ENCODE measurements around the gene SEMA3D. TPM values are rescaled to one million over a fixed set of nuclear protein-coding genes. Genes with fewer than 3 reads are reported as not detected.

SEMA3D gene
- total RNA-seq, 1 donor from 2014 or later = 9.1 TPM

- Histone ChIP-seq H3K27ac (ENCODE audit: low read depth, low read length) (no peak overlapping the region), H3K9me3 (ENCODE audit: insufficient read depth, low read depth, low read length) (no peaks in the 10 kb centered on the region), H3K79me2 (ENCODE audit: insufficient read depth, low read length) (no peaks in the 10 kb centered on the region), H3K4me1 (ENCODE audit: insufficient read depth, low read length) (no peaks in the 10 kb centered on the region), H3K4me3 (ENCODE audit: insufficient read depth, low read depth, low read length) (no peak overlapping the region), H3K27me3 (ENCODE audit: insufficient read depth, low read length) (no peaks in the 10 kb centered on the region), H4K20me1 (ENCODE audit: insufficient read depth, low read length) (no peaks in the 10 kb centered on the region), H2AFZ (ENCODE audit: low read depth, low read length) (no peak overlapping the region), H3K36me3 (ENCODE audit: insufficient read depth, low read length) (no peaks in the 10 kb centered on the region), H3K4me2 (ENCODE audit: low read length) (no peak overlapping the region), H3K9ac (ENCODE audit: low read length) (no peak overlapping the region)
- FAIRE-seq (no peak), DNase-seq (ENCODE audit: low read depth) (peak; percentile 12)
- no peak overlapping the region for H3K4me3 Mint-ChIP-seq (ENCODE audit: unreplicated experiment)
- no peaks in the 10 kb centered on the region for H3K27me3 Mint-ChIP-seq (ENCODE audit: low read depth, unreplicated experiment)
- H3K36me3 Mint-ChIP-seq (ENCODE audit: low read depth, unreplicated experiment) = no peaks in the 10 kb centered on the region
- H3K27ac Mint-ChIP-seq (ENCODE audit: unreplicated experiment) = no peak overlapping the region
- no peaks in the 10 kb centered on the region for H3K9me3 Mint-ChIP-seq (ENCODE audit: unreplicated experiment)
- no peak for TF ChIP-seq EZH2 (IDR thresholded peaks at IDR 0.05; ENCODE audit: insufficient read depth, low read length)
- TF ChIP-seq, protein P1, sequence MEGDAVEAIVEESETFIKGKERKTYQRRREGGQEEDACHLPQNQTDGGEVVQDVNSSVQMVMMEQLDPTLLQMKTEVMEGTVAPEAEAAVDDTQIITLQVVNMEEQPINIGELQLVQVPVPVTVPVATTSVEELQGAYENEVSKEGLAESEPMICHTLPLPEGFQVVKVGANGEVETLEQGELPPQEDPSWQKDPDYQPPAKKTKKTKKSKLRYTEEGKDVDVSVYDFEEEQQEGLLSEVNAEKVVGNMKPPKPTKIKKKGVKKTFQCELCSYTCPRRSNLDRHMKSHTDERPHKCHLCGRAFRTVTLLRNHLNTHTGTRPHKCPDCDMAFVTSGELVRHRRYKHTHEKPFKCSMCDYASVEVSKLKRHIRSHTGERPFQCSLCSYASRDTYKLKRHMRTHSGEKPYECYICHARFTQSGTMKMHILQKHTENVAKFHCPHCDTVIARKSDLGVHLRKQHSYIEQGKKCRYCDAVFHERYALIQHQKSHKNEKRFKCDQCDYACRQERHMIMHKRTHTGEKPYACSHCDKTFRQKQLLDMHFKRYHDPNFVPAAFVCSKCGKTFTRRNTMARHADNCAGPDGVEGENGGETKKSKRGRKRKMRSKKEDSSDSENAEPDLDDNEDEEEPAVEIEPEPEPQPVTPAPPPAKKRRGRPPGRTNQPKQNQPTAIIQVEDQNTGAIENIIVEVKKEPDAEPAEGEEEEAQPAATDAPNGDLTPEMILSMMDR (IDR thresholded peaks at IDR 0.05; ENCODE audit: insufficient read depth, low read depth, low read length) = no peak
- H3K4me1 Mint-ChIP-seq (ENCODE audit: low read depth, unreplicated experiment) = peaks cover 5% of the 10 kb centered on the region
Measured at GRCh38 chr7:85224171-85224570, 37.3 kb upstream of the SEMA3D start.

DNA sequence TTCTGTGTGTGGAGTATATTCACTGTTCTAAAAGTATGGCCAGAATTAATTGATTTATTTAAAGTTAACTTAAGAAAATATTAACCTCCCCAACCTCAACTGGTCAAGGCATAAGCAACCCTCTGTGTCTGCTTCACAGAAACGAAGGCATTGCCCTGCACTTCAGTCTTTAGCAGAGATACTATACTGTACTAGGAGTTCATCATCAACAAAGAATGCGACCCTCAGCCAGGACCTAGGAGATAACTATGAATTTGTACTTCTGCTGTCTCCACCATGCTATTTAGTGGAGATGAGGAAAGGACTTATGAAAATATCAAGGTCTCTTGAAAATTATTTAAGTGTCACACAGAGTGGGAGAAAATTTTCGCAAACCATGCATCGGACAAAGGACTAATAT, 35.7 kb upstream of the SEMA3D start:
- TF ChIP-seq, protein P1 (IDR thresholded peaks at IDR 0.05; ENCODE audit: insufficient read depth, low read depth, low read length) = no peak
- no peak for TF ChIP-seq EZH2 (IDR thresholded peaks at IDR 0.05; ENCODE audit: insufficient read depth, low read length)
- FAIRE-seq (peak; percentile 26), DNase-seq (ENCODE audit: low read depth) (peak; percentile 3)
- Histone ChIP-seq H3K79me2 (ENCODE audit: insufficient read depth, low read length) (no peaks in the 10 kb centered on the region), H3K36me3 (ENCODE audit: insufficient read depth, low read length) (no peaks in the 10 kb centered on the region), H3K4me3 (ENCODE audit: insufficient read depth, low read depth, low read length) (no peak overlapping the region), H2AFZ (ENCODE audit: low read depth, low read length) (no peak overlapping the region), H3K27ac (ENCODE audit: low read depth, low read length) (no peak overlapping the region), H3K27me3 (ENCODE audit: insufficient read depth, low read length) (no peaks in the 10 kb centered on the region), H3K9me3 (ENCODE audit: insufficient read depth, low read depth, low read length) (no peaks in the 10 kb centered on the region), H3K9ac (ENCODE audit: low read length) (no peak overlapping the region), H4K20me1 (ENCODE audit: insufficient read depth, low read length) (no peaks in the 10 kb centered on the region), H3K4me1 (ENCODE audit: insufficient read depth, low read length) (no peaks in the 10 kb centered on the region), H3K4me2 (ENCODE audit: low read length) (no peak overlapping the region)
- Mint-ChIP-seq H3K4me1 (ENCODE audit: low read depth, unreplicated experiment) (peaks cover 5% of the 10 kb centered on the region), H3K9me3 (ENCODE audit: unreplicated experiment) (no peaks in the 10 kb centered on the region), H3K36me3 (ENCODE audit: low read depth, unreplicated experiment) (no peaks in the 10 kb centered on the region), H3K27me3 (ENCODE audit: low read depth, unreplicated experiment) (no peaks in the 10 kb centered on the region), H3K27ac (ENCODE audit: unreplicated experiment) (no peak overlapping the region), H3K4me3 (ENCODE audit: unreplicated experiment) (no peak overlapping the region)

DNA sequence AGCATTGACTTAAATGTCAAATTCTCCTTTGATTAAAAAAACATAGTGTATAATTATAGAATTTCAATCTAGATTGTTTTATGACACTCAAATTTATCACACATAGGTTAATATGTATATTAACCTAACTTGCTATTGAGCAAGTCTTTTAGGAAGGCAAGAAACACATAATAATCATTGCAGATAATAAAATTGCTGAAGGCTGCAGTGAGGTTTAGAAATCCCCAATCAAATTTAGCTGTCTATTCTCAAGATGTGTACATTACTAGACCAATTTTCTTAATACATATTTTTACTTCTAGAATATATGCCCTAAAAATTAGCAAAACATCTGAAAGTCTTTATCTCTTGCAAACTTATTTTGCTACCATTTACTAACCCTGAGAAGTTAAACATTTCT, 34.9 kb upstream of the SEMA3D start:
- no peaks in the 10 kb centered on the region for H3K9me3 Mint-ChIP-seq (ENCODE audit: unreplicated experiment)
- H3K27me3 ChIP-seq (ENCODE audit: insufficient read depth, low read length) = no peaks in the 10 kb centered on the region
- FAIRE-seq (no peak), DNase-seq (ENCODE audit: low read depth) (no peak)
- no peaks in the 10 kb centered on the region for H3K36me3 Mint-ChIP-seq (ENCODE audit: low read depth, unreplicated experiment)
- TF ChIP-seq EZH2 (IDR thresholded peaks at IDR 0.05; ENCODE audit: insufficient read depth, low read length) = no peak
- TF ChIP-seq, protein P1 (IDR thresholded peaks at IDR 0.05; ENCODE audit: insufficient read depth, low read depth, low read length) = no peak
- H3K4me1 Mint-ChIP-seq (ENCODE audit: low read depth, unreplicated experiment) = peaks cover 5% of the 10 kb centered on the region
- no peaks in the 10 kb centered on the region for H3K4me1 ChIP-seq (ENCODE audit: insufficient read depth, low read length)
- no peaks in the 10 kb centered on the region for H3K27me3 Mint-ChIP-seq (ENCODE audit: low read depth, unreplicated experiment)
- no peaks in the 10 kb centered on the region for H3K36me3 ChIP-seq (ENCODE audit: insufficient read depth, low read length)
- H3K27ac Mint-ChIP-seq (ENCODE audit: unreplicated experiment) = no peak overlapping the region
- no peaks in the 10 kb centered on the region for H4K20me1 ChIP-seq (ENCODE audit: insufficient read depth, low read length)
- H3K9me3 ChIP-seq (ENCODE audit: insufficient read depth, low read depth, low read length) = no peaks in the 10 kb centered on the region
- no peak overlapping the region for H3K4me3 ChIP-seq (ENCODE audit: insufficient read depth, low read depth, low read length)
- no peak overlapping the region for H3K27ac ChIP-seq (ENCODE audit: low read depth, low read length)
- H3K4me2 ChIP-seq (ENCODE audit: low read length) = no peak overlapping the region
- no peak overlapping the region for H3K4me3 Mint-ChIP-seq (ENCODE audit: unreplicated experiment)
- H3K9ac ChIP-seq (ENCODE audit: low read length) = no peak overlapping the region
- H3K79me2 ChIP-seq (ENCODE audit: insufficient read depth, low read length) = no peaks in the 10 kb centered on the region
- H2AFZ ChIP-seq (ENCODE audit: low read depth, low read length) = no peak overlapping the region
